NCI-H460 (cell line): ENCODE measurements around the gene SGPL1. TPM values are rescaled to one million over a fixed set of nuclear protein-coding genes. Genes with fewer than 3 reads are reported as not detected.
"Not testable (repeated sequence)": the region's sequence is repeated elsewhere in the genome, so short reads cannot be mapped to it uniquely, and the experiment has no call there.

ENCODE experiments used
- DNase-seq: peaks from one replicate; pipeline ENCODE4 v3.0.0-alpha.2; 2016; ENCODE audit warnings: low read depth; ENCODE audit errors: extremely low read depth
- polyA plus RNA-seq: library from polyadenylated mRNA; depleted of rRNA; stranded (reverse); fragments of >200 nt; gene quantifications from 2 replicates; pipeline ENCODE4 v1.2.3, GENCODE V29; 2014; cell fraction: nucleus; rRNA removed
- total RNA-seq: library from RNA; depleted of rRNA; stranded (reverse); fragments of >200 nt; shearing (Covaris generic); gene quantifications from 2 replicates; pipeline ENCODE4 v1.2.3, GENCODE V29; 2014; rRNA removed

SGPL1 gene
- 48.3 and 65.3 TPM in 2 replicates for total RNA-seq
- polyA plus RNA-seq, result 25.6 and 30.2 TPM in 2 replicates

- DNase-seq, result peak; percentile 74
Measured at GRCh38 chr10:70815504-70816219, at the start of gene SGPL1. SGPL1 (plus strand) TSS chr10:70815948; CDS start chr10:70816854, 906 bp downstream.

- not testable (repeated sequence) for DNase-seq
Measured at GRCh38 chr10:70768026-70768685, 47.6 kb upstream of the SGPL1 start.

- no peak for DNase-seq
Measured at GRCh38 chr10:70769121-70769520, 46.6 kb upstream of the SGPL1 start.

DNA sequence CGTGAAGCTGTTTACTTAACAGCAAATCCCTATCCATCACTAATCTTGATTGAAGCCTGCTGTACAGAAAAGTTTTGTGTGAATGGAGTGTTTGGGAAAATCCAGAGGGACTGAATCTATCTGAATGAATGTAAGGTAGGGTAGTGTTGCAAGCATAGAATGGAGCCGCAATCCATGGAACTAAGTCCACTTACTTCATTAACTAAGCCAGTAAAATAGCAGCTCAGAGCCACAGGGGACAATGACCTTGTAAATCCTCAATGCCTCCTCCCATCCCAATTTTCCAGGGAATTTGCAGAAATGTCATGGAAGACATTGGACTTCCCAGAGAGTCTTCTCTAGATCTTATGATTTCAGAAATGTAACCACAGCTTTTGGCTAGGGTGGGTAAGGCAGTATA is 45.7 kb upstream of the SGPL1 start:
- DNase-seq, result no peak

DNA sequence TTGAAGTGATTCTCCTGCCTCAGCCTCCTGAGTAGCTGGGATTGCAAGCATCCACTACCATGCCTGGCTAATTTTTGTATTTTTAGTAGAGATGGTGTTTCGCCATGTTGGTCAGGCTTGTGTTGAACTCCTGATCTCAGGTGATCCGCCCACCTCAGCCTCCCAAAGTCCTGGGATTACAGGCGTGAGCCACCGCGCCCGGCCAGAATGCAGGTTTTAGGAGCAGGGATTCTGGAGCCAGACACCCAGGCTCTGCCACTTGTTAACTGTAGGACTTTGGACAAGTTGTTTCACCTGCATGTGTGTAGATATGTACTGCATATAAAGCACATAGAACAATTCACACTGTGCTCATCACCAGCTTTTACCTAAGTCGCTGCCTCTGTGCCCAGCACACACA is 45.2 kb upstream of the SGPL1 start:
- not testable (repeated sequence) for DNase-seq

DNA sequence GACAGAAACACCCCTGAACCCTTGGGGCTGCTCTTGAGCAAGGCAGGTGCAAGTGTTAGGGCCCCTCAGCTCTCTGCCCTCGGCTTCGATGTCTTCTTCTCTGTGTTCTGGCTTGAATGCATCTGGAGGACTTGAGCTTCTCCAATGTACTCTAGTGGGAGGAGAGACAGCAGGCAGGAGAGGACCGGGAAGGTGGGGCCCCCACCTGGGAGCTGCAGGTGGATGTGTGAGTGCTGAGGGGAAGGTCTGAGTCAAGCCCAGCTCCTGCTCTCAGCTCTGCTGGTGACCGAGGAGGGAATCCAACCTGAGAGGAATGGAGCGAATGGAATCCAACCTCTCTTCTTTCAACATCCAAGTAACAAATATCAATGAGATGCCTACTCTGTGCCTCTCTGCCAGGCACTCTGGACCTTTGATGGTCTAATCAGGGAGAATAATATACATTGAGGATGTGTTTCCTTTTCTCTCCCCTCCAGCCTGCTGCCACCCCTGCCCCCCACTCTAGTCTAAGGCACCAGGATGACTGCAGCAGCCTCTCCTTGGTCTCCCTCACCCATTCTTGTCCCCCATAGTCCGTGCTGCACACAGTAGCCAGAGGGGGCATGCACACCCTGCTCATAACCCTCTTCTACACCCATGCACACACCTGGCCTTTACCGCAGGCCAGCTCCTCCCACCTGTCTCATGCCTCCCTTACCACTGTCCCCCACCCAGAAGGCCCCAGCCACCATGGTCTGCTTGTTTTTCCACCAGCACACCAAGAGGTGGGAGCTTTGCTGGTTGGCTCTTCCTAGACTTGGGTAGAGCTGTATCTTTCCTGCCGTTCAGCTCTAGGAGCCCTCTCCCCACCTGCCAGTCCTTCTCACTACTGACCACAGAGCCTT is 44.2 kb upstream of the SGPL1 start:
- no peak for DNase-seq

DNA sequence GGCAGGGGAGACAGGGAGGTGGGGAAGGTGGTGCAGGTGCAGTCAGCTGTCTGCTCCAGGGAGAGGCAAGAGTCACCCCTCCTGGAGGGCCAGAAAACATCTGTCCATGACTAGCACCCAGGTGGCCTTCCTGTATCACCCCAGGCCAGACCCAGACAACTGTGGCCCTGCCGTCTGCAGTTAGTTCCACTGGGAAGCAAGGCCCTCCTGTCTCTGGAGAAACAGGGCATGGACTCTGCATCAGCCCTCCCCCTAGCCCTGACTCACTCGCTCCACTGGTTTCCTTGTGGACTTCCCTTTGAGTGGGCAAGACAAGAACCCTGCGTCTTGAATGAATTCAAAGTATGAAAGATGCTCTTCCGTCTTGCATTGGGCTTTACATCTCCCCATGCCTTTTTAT is 43.1 kb upstream of the SGPL1 start:
- no peak for DNase-seq

- no peak for DNase-seq
Measured at GRCh38 chr10:70773461-70773860, 42.3 kb upstream of the SGPL1 start.

DNA sequence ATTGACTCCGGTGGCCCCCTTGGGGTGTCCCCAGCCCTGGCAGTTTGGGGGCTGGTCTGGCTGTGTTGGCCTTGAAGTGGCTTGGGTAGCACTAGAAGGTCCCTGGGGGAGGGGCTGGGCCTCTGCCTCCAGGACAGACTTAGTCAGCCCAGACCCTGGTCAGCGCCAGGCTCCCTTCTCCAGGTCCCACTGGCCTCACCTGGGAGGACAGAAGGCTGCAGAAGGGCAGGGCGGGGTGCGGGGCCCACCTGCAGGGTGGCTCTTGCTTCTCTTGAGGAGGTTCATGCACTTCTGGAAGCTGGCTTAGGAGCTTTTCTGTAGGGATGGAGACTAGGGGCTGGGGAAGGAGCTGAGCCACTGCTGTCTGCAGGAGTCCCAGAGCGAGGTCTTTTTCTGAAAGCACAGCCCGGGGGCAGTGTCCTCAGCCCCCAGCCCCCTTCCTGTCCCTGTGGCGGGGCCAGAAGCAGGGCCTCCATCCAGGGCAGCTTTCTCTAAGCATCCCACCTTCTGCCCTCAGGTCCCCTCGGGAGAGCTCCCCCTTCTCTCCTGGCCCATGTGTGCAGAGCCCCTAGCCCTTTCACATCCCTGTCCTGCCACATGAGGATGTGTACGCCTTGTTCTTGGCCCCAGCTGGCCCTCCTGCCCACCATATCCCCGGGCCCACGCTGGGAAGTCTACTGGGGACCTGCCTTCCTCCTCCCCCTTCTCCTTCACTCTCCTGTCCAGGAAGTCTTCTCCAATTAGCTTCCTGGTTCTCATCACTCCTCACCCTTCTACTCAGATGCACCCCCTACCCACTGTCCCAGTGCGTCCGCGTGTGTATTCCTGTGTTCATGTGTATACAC is 41.6 kb upstream of the SGPL1 start:
- no peak for DNase-seq

GRCh38 chr10:70774810-70775678 is 40.7 kb upstream of the SGPL1 start:
- no peak for DNase-seq

DNA sequence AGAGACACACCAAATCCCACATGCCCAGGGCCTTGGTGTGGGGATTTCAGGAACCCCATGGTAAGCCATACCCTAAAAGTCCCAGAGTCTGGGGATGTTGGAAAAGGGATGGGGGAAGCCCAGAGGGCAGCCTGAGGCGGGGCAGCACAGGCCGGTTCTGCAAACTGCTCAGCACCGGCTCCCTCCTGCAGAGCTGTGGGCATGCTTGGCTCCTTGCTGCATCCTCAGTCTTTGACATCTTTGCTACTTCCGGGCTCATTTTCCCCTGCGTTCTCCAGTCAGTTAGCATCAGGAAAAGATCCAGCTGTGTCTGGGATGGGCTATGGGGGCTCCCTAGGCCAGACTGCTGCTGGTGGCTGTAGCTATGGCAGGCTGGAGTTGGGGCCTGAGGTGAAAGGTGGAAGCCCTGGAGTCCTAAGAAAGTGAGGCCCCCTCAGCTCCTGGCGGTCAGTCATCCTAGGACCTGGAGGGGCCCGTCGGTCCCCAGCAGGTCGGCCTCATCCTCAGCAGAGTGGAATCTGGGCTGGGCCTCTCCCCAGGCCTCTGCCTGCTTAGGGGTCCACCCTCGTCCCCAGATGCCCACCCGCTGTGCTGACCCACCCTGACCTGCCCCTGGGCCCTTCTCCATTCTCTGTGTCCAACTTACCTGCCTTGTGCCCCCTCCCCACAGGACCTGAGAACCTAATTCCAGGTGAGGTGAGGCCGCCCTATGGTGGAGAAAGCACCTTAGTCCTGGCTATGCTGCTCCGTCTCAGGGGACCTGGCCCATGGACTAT is 39.9 kb upstream of the SGPL1 start:
- DNase-seq, result no peak

DNA sequence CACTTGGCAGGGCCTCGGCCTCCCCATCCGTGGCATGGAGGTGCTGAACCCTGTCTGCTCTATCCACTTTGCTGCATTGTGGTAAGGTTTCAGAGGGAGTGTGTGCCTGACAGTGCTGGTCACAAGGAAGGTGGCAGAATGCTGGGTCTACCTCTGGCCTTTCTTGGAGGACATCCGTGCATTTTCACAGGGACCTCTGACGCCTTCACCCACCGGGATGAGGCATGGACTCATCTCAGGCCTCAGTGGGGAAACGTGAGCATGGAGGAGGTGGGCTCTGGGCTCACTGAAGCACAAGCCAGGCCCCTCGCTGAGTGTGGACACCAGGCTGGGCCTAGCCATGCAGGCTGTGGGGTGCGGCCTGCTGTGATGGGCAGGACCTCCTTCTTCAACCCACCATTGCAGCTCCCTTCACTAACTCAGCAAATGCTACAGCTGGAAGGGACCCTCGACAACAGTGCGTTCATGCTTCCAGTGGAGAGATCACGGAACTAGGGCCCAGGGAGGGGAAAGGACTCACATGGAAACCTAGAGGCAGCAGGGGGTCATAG is 39.2 kb upstream of the SGPL1 start:
- DNase-seq, result no peak

DNA sequence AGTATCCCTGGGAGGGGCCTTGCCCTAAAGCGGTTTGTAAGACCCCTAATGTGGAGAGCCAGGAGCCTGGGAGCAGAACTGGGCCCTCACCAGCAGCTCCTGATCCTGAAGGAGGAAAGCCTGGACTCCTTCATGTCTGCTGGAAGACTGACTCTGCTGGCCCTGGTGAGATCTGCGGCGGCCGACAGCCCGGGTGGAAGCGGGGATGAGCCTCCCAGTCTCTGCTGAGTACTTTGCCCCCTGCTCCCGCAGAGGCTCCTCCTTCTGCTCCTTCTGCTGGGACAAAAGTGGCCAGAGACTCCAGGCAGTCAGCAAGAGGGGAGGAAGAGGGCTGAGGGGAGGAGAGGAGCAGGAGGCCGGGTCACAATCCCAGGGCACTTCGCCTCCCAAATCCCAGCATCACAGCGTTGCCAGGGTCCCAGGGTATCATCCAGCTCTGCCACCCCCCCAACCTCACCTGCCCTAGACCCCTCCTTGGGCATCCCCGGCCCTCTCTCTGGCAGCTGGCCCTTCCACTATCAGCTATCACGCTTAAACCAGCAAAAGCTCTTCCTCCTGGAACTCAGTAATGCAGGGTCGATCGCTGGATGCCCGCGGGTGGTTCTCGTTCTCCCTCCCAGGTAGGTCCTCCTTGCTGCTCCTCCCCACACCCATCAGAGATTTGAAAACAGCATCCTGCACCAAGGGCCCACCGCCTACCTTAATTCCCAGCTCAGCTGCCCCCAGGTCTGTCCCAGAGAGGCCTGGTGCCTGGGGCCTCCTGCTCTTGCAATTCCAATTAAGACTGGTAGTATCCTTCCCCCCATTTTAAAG is 38.5 kb upstream of the SGPL1 start:
- DNase-seq, result no peak

DNA sequence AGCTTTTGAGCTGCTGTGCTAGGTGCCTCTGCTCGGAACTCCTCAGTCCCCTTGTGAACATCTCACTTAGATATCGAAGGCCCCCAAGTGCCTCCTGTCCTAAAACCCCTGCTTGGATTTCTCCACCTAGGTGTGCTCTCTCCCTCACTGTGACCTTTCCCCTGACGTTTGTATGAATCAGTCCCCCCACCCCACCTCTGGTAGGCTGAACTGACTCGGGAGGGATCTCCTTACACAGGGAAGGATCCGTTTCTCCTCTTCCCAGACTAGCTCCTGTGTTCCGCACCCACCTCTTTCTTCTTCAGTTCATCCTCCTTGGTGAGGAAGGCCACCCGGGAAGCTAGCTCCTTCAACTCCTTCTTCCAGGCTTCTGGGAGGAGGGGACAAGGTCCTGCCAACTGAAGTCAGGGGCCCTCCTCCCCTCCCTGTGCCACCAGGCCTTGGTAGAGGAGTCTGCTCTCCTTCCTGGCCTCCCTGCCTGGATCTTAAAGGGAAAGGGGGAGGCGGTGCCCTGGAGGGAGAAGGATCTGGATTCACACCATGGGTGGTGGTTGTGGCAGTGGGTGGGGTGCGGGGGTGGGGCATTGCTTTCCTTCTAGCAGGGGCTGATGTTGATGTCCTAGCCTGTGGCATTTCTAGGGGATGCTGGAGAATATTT is 37.4 kb upstream of the SGPL1 start:
- no peak for DNase-seq

GRCh38 chr10:70779088-70779487 is 36.7 kb upstream of the SGPL1 start:
- DNase-seq, result no peak

- DNase-seq, result no peak
Measured at GRCh38 chr10:70779511-70780369, 36.0 kb upstream of the SGPL1 start.
